ENCODE data around the gene NUP210.

GRCh38 chr3:13349823-13350222 is 70.3 kb downstream of the NUP210 start:
- TF ChIP-seq CTCF (IDR thresholded peaks at IDR 0.05; ENCODE audit: borderline replicate concordance, extremely low read depth, low read length, poor library complexity, severe bottlenecking) (no peak), EZH2 (IDR thresholded peaks at IDR 0.05; ENCODE audit: borderline replicate concordance, low read depth, low read length, severe bottlenecking) (no peak)
